ENCODE results near the gene SPATA20.

SPATA20 gene

GRCh38 chr17:50572541-50572940, 25.6 kb downstream of the SPATA20 start:
- H3K36me3 ChIP-seq (ENCODE audit: insufficient read depth, low read length) = no peaks in the 10 kb centered on the region
- H3K9me3 ChIP-seq (ENCODE audit: insufficient read depth, low read depth, low read length) = no peaks in the 10 kb centered on the region
- no peak overlapping the region for H3K9ac ChIP-seq (ENCODE audit: low read depth, low read length)
- no peak overlapping the region for H3K4me3 ChIP-seq (ENCODE audit: low read length)
- 94% methylated on average over 20 of the region's 20 CpGs for WGBS
- H3K27ac ChIP-seq (ENCODE audit: low read depth, low read length) = no peak overlapping the region
- H3K27me3 ChIP-seq (ENCODE audit: insufficient read depth, low read length) = peaks cover 4% of the 10 kb centered on the region
- peaks cover 6% of the 10 kb centered on the region; the same call in 1 of the 2 replicates for H3K4me1 ChIP-seq (ENCODE audit: insufficient read depth, low read length)

GRCh38 chr17:50573866-50574611, 27.1 kb downstream of the SPATA20 start:
- 90% methylated on average over 12 of the region's 12 CpGs for WGBS

GRCh38 chr17:50575581-50576210, 28.7 kb downstream of the SPATA20 start:
- 90% methylated on average over 33 of the region's 33 CpGs for WGBS
- Histone ChIP-seq H3K9me3 (ENCODE audit: insufficient read depth, low read depth, low read length) (no peaks in the 10 kb centered on the region), H3K27me3 (ENCODE audit: insufficient read depth, low read length) (no peaks in the 10 kb centered on the region), H3K4me3 (ENCODE audit: low read length) (no peak overlapping the region), H3K4me1 (ENCODE audit: insufficient read depth, low read length) (no peaks in the 10 kb centered on the region), H3K27ac (ENCODE audit: low read depth, low read length) (no peak overlapping the region), H3K9ac (ENCODE audit: low read depth, low read length) (no peak overlapping the region), H3K36me3 (ENCODE audit: insufficient read depth, low read length) (no peaks in the 10 kb centered on the region)

More at GRCh38 chr17:50573866-50574611, 27.1 kb downstream of the SPATA20 start:
- no peaks in the 10 kb centered on the region for H3K36me3 ChIP-seq (ENCODE audit: insufficient read depth, low read length)
- no peak overlapping the region for H3K27ac ChIP-seq (ENCODE audit: low read depth, low read length)
- no peaks in the 10 kb centered on the region for H3K9me3 ChIP-seq (ENCODE audit: insufficient read depth, low read depth, low read length)
- H3K4me1 ChIP-seq (ENCODE audit: insufficient read depth, low read length) = peaks cover 6% of the 10 kb centered on the region; the same call in 1 of the 2 replicates
- no peak overlapping the region for H3K4me3 ChIP-seq (ENCODE audit: low read length)
- H3K9ac ChIP-seq (ENCODE audit: low read depth, low read length) = no peak overlapping the region
- H3K27me3 ChIP-seq (ENCODE audit: insufficient read depth, low read length) = no peaks in the 10 kb centered on the region

- H3K36me3 ChIP-seq (ENCODE audit: insufficient read depth, low read length) = no peaks in the 10 kb centered on the region
- 93% methylated on average over 13 of the region's 13 CpGs for WGBS
- H3K4me1 ChIP-seq (ENCODE audit: insufficient read depth, low read length) = no peaks in the 10 kb centered on the region
- H3K27me3 ChIP-seq (ENCODE audit: insufficient read depth, low read length) = no peaks in the 10 kb centered on the region; the same call in 1 of the 2 replicates
- H3K9me3 ChIP-seq (ENCODE audit: insufficient read depth, low read depth, low read length) = no peaks in the 10 kb centered on the region
- no peak overlapping the region for H3K27ac ChIP-seq (ENCODE audit: low read depth, low read length)
- H3K4me3 ChIP-seq (ENCODE audit: low read length) = no peak overlapping the region
- H3K9ac ChIP-seq (ENCODE audit: low read depth, low read length) = no peak overlapping the region
These were observed 29.9 kb downstream of the SPATA20 start for GRCh38 chr17:50576864-50577263.

GRCh38 chr17:50577451-50577954, 30.5 kb downstream of the SPATA20 start:
- H3K9ac ChIP-seq (ENCODE audit: low read depth, low read length) = no peak overlapping the region
- WGBS = 93% methylated on average over 13 of the region's 13 CpGs

DNA sequence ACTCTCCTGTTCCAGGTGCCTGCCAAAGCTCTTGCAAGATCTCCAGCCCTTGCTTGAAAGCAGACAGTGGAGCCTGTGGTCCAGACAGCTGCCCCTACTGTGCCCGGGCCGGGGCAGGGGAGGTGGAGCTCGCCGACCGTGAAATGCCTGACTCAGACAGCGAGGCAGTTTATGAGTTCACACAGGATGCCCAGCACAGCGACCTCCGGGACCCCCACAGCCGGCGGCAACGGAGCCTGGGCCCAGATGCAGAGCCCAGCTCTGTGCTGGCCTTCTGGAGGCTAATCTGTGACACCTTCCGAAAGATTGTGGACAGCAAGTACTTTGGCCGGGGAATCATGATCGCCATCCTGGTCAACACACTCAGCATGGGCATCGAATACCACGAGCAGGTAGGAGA, 31.2 kb downstream of the SPATA20 start:
- Histone ChIP-seq H3K27me3 (ENCODE audit: insufficient read depth, low read length) (no peaks in the 10 kb centered on the region; the same call in 1 of the 2 replicates), H3K9ac (ENCODE audit: low read depth, low read length) (no peak overlapping the region), H3K4me1 (ENCODE audit: insufficient read depth, low read length) (no peaks in the 10 kb centered on the region), H3K9me3 (ENCODE audit: insufficient read depth, low read depth, low read length) (no peaks in the 10 kb centered on the region), H3K4me3 (ENCODE audit: low read length) (no peak overlapping the region), H3K27ac (ENCODE audit: low read depth, low read length) (no peak overlapping the region), H3K36me3 (ENCODE audit: insufficient read depth, low read length) (no peaks in the 10 kb centered on the region)
- 92% methylated on average over 16 of the region's 16 CpGs for WGBS

More at GRCh38 chr17:50577451-50577954, 30.5 kb downstream of the SPATA20 start:
- Histone ChIP-seq H3K4me1 (ENCODE audit: insufficient read depth, low read length) (no peaks in the 10 kb centered on the region), H3K27ac (ENCODE audit: low read depth, low read length) (no peak overlapping the region), H3K27me3 (ENCODE audit: insufficient read depth, low read length) (no peaks in the 10 kb centered on the region; the same call in 1 of the 2 replicates), H3K4me3 (ENCODE audit: low read length) (no peak overlapping the region), H3K9me3 (ENCODE audit: insufficient read depth, low read depth, low read length) (no peaks in the 10 kb centered on the region), H3K36me3 (ENCODE audit: insufficient read depth, low read length) (no peaks in the 10 kb centered on the region)

DNA sequence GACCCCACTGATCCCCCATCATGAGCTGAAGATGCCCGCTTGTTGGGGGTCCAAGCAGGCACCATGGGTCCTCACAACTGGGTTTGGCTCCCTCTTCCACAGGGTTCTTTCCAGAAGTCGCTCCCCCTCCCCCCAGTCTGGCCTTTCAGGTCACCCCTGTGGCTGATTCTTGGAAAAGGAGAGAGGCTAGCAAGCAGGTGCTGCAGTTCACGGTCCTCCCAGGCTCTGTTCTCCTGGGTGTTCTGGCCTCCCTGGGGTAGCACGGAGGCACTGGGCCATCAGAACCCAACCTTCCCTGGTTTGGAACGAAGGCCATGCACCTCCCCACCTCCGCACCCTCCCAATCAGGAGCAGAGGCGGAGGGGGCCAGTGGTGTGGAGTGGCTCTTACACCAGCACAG, 32.4 kb downstream of the SPATA20 start:
- Histone ChIP-seq H3K9ac (ENCODE audit: low read depth, low read length) (no peak overlapping the region), H3K9me3 (ENCODE audit: insufficient read depth, low read depth, low read length) (no peaks in the 10 kb centered on the region), H3K27me3 (ENCODE audit: insufficient read depth, low read length) (no peaks in the 10 kb centered on the region; the same call in 1 of the 2 replicates), H3K27ac (ENCODE audit: low read depth, low read length) (no peak overlapping the region), H3K4me3 (ENCODE audit: low read length) (no peak overlapping the region), H3K36me3 (ENCODE audit: insufficient read depth, low read length) (no peaks in the 10 kb centered on the region), H3K4me1 (ENCODE audit: insufficient read depth, low read length) (peaks cover 5% of the 10 kb centered on the region; the same call in 1 of the 2 replicates)
- 89% methylated on average over 7 of the region's 7 CpGs for WGBS

DNA sequence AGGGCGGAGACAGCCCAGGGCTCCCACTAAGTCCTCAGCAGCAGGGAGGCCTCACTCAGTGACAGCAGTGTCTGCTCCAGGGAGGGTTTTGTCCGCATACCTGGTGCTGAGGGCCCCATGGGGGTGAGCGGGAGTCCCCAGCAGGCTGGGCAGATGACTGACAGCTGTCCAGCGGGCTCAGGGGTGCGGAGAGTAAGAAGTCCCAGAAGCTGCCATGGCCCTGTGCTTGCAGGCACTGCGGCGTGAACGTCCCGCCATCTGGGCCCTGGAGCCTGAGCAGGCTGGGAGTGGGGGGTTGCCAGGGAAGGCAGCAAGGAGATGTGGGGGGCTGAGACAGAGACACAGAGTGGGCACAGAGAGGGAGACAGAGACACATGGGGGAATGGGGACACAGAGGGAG, 33.7 kb downstream of the SPATA20 start:
- Histone ChIP-seq H3K27me3 (ENCODE audit: insufficient read depth, low read length) (no peaks in the 10 kb centered on the region; the same call in 1 of the 2 replicates), H3K4me3 (ENCODE audit: low read length) (no peak overlapping the region), H3K27ac (ENCODE audit: low read depth, low read length) (no peak overlapping the region), H3K9me3 (ENCODE audit: insufficient read depth, low read depth, low read length) (no peaks in the 10 kb centered on the region), H3K9ac (ENCODE audit: low read depth, low read length) (no peak overlapping the region), H3K36me3 (ENCODE audit: insufficient read depth, low read length) (no peaks in the 10 kb centered on the region), H3K4me1 (ENCODE audit: insufficient read depth, low read length) (peaks cover 5% of the 10 kb centered on the region; the same call in 1 of the 2 replicates)
- 89% methylated on average over 9 of the region's 9 CpGs for WGBS

DNA sequence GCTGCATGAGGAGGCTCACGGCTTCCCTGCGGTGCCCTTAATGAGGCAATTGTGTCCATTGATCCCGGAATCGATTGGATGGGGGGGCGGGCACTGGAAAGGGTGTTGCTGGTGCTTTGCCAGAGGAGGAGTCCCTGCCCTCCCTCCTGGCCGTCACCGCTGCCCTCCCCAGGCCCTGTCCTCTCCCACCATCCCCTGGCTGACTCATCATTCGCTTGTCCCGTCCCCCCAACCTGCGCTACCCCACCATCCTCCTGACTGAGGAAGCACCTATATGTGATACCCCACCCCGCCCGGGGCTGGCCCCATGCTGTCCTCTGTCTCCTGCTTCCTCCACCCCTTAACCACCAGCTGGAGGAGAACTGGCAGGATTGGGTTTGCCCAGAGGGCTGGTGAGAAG, 34.3 kb downstream of the SPATA20 start:
- Histone ChIP-seq H3K9me3 (ENCODE audit: insufficient read depth, low read depth, low read length) (no peaks in the 10 kb centered on the region), H3K27ac (ENCODE audit: low read depth, low read length) (no peak overlapping the region), H3K4me1 (ENCODE audit: insufficient read depth, low read length) (peaks cover 8% of the 10 kb centered on the region; the same call in 1 of the 2 replicates), H3K9ac (ENCODE audit: low read depth, low read length) (no peak overlapping the region), H3K4me3 (ENCODE audit: low read length) (no peak overlapping the region), H3K27me3 (ENCODE audit: insufficient read depth, low read length) (no peaks in the 10 kb centered on the region; the same call in 1 of the 2 replicates), H3K36me3 (ENCODE audit: insufficient read depth, low read length) (no peaks in the 10 kb centered on the region)
- 93% methylated on average over 11 of the region's 12 CpGs for WGBS

GRCh38 chr17:50582741-50583140, 35.8 kb downstream of the SPATA20 start:
- H3K9ac ChIP-seq (ENCODE audit: low read depth, low read length) = no peak overlapping the region
- no peak overlapping the region for H3K27ac ChIP-seq (ENCODE audit: low read depth, low read length)
- no peaks in the 10 kb centered on the region for H3K36me3 ChIP-seq (ENCODE audit: insufficient read depth, low read length)
- WGBS = 87% methylated on average over 2 of the region's 2 CpGs
- no peaks in the 10 kb centered on the region; the same call in 1 of the 2 replicates for H3K27me3 ChIP-seq (ENCODE audit: insufficient read depth, low read length)
- peaks cover 9% of the 10 kb centered on the region; the same call in 1 of the 2 replicates for H3K4me1 ChIP-seq (ENCODE audit: insufficient read depth, low read length)
- no peak overlapping the region for H3K4me3 ChIP-seq (ENCODE audit: low read length)
- no peaks in the 10 kb centered on the region for H3K9me3 ChIP-seq (ENCODE audit: insufficient read depth, low read depth, low read length)

DNA sequence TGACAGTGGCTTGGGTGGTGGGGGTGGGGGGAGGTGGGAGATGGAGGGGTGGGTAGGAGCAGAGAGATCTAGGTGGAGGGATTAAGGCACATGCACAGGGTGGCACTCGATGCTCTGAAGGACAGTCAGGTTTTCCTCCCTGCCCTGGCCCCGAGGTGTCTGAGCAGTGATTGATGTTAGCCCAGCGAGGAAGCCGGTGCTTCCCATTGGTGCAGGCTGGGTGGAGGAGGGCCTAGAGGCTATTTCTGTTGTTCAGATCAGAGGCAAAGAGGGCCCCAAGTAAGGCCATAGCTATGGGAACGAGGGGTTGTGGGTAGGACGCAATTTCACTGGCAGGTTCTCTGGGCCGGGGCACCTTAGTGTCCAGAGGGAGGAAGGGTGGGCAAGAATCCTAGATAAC, 36.7 kb downstream of the SPATA20 start:
- no peaks in the 10 kb centered on the region for H3K9me3 ChIP-seq (ENCODE audit: insufficient read depth, low read depth, low read length)
- no peak overlapping the region for H3K27ac ChIP-seq (ENCODE audit: low read depth, low read length)
- H3K9ac ChIP-seq (ENCODE audit: low read depth, low read length) = no peak overlapping the region
- no peaks in the 10 kb centered on the region for H3K36me3 ChIP-seq (ENCODE audit: insufficient read depth, low read length)
- H3K27me3 ChIP-seq (ENCODE audit: insufficient read depth, low read length) = no peaks in the 10 kb centered on the region; the same call in 1 of the 2 replicates
- WGBS = 76% methylated on average over 7 of the region's 7 CpGs
- peaks cover 9% of the 10 kb centered on the region; the same call in 1 of the 2 replicates for H3K4me1 ChIP-seq (ENCODE audit: insufficient read depth, low read length)
- H3K4me3 ChIP-seq (ENCODE audit: low read length) = no peak overlapping the region

All from HUES64 (cell line).